Neutrophil (primary cell): ENCODE data around the gene DIS3L2.
"Not testable (repeated sequence)": the region's sequence is repeated elsewhere in the genome, so short reads cannot be mapped to it uniquely, and the experiment has no call there.

Experiments
- H3K27ac ChIP-seq: fragments of 200-600 bp; sonication (generic); 2 replicates; pipeline ENCODE4 v1.5.1; 2016; ENCODE audit warnings: mild to moderate bottlenecking, moderate library complexity
- H3K27me3 ChIP-seq: fragments of 200-600 bp; sonication (generic); 2 replicates; pipeline ENCODE4 v1.6.0; 2016; ENCODE audit warnings: mild to moderate bottlenecking
- H3K36me3 ChIP-seq: fragments of 200-600 bp; sonication (generic); 2 replicates; pipeline ENCODE4 v1.5.1; 2017
- H3K4me1 ChIP-seq, 2 experiments: fragments of 200-600 bp in 1 of 2; sonication (generic) in 1 of 2; 1 replicate in 1 of 2; 2 replicates in 1 of 2; pipeline versions ENCODE4 v1.5.1 to v1.6.1; 2013 to 2016; ENCODE audit warnings: low read depth in 1 of 2, low read length in 1 of 2, mild to moderate bottlenecking in 1 of 2, moderate library complexity in 1 of 2; ENCODE audit not compliant: control insufficient read depth in 1 of 2, insufficient read depth in 1 of 2
- H3K4me3 ChIP-seq, 2 experiments: fragments of 200-600 bp in 1 of 2; sonication (generic) in 1 of 2; 1 replicate in 1 of 2; 2 replicates in 1 of 2; pipeline ENCODE4 v1.5.1; 2013 to 2016; ENCODE audit warnings: low read depth in 1 of 2, low read length in 1 of 2, mild to moderate bottlenecking in 1 of 2, moderate library complexity in 1 of 2
- H3K9me3 ChIP-seq: fragments of 200-600 bp; sonication (generic); 2 replicates; pipeline ENCODE4 v1.5.1; 2016
- CTCF ChIP-seq: fragments of 200-600 bp; sonication (generic); IDR thresholded peaks from 2 replicates; pipeline ENCODE4 v1.5.1; 2016; ENCODE audit warnings: antibody characterized with exemption

The DIS3L2 gene

GRCh38 chr2:232308986-232309385 lies 347.5 kb downstream of the DIS3L2 start:
- no peak for TF ChIP-seq CTCF
- H3K36me3 ChIP-seq: no peaks in the 10 kb centered on the region
- H3K9me3 ChIP-seq: no peaks in the 10 kb centered on the region
- no peak overlapping the region for H3K4me3 ChIP-seq
- H3K27ac ChIP-seq: no peak overlapping the region
- H3K27me3 ChIP-seq: no peaks in the 10 kb centered on the region
- peaks cover 10 to 12% of the 10 kb centered on the region in 2 experiments for H3K4me1 ChIP-seq

DNA sequence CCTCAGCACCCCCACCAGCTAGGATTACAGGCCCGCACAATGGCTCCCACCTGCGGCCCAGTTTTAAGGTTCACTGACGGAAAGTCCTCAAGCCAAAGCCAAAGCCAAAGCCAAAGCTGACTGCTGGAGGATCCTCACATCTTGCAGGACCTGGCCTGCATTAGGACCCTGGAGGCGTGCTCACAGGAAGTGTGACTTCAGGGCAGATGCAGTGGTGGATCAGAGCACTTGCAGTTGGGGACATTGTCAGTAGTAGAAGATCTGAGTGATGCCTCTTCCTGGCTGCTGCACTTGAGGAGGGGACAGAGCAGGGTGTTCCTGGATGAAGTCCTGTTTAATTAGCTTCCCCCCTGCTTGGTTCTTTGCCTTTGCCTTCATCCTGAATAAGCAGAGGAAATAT lies 348.1 kb downstream of the DIS3L2 start:
- Histone ChIP-seq H3K4me3 (no peak overlapping the region), H3K4me1 (peaks cover 16 to 18% of the 10 kb centered on the region in 2 experiments), H3K27ac (no peak overlapping the region), H3K9me3 (no peaks in the 10 kb centered on the region), H3K36me3 (no peaks in the 10 kb centered on the region), H3K27me3 (no peaks in the 10 kb centered on the region)
- TF ChIP-seq CTCF: no peak

- Histone ChIP-seq H3K27ac (no peak overlapping the region), H3K9me3 (no peaks in the 10 kb centered on the region), H3K4me3 (no peak overlapping the region), H3K4me1 (peaks cover 21 to 23% of the 10 kb centered on the region in 2 experiments), H3K36me3 (no peaks in the 10 kb centered on the region), H3K27me3 (no peaks in the 10 kb centered on the region)
- TF ChIP-seq CTCF: no peak
These were observed 348.6 kb downstream of the DIS3L2 start for GRCh38 chr2:232310121-232310520.

DNA sequence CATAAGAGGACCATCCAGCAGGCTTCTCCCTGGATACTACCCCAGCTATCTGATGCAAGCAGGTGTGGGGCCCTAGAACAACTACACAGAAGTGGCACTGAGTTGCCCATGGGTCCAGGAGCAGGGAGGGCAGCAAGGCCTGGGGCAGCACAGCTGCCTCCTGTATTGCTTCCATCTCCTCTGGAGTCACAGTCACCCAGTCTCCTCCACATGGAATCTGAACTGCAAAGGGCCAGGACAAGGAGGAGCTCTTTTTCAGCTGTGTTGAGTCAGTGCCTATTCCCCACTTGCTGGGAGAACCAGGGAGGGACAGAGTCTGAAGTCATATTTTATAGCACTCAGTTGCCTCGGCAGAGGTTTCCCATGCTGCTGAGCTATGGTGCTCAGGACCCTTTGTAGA lies 349.2 kb downstream of the DIS3L2 start:
- Histone ChIP-seq H3K36me3 (no peaks in the 10 kb centered on the region), H3K4me3 (no peak overlapping the region), H3K27me3 (no peaks in the 10 kb centered on the region), H3K4me1 (peaks cover 26 to 29% of the 10 kb centered on the region in 2 experiments), H3K9me3 (no peaks in the 10 kb centered on the region), H3K27ac (no peak overlapping the region)
- TF ChIP-seq CTCF: no peak

GRCh38 chr2:232313645-232314044 lies 352.1 kb downstream of the DIS3L2 start:
- H3K9me3 ChIP-seq, H3K4me3 ChIP-seq, H3K36me3 ChIP-seq, H3K27me3 ChIP-seq: not testable (repeated sequence)
- Histone ChIP-seq H3K27ac (peak overlapping the region; percentile 97), H3K4me1 (peaks cover 44 to 56% of the 10 kb centered on the region in 2 experiments)

DNA sequence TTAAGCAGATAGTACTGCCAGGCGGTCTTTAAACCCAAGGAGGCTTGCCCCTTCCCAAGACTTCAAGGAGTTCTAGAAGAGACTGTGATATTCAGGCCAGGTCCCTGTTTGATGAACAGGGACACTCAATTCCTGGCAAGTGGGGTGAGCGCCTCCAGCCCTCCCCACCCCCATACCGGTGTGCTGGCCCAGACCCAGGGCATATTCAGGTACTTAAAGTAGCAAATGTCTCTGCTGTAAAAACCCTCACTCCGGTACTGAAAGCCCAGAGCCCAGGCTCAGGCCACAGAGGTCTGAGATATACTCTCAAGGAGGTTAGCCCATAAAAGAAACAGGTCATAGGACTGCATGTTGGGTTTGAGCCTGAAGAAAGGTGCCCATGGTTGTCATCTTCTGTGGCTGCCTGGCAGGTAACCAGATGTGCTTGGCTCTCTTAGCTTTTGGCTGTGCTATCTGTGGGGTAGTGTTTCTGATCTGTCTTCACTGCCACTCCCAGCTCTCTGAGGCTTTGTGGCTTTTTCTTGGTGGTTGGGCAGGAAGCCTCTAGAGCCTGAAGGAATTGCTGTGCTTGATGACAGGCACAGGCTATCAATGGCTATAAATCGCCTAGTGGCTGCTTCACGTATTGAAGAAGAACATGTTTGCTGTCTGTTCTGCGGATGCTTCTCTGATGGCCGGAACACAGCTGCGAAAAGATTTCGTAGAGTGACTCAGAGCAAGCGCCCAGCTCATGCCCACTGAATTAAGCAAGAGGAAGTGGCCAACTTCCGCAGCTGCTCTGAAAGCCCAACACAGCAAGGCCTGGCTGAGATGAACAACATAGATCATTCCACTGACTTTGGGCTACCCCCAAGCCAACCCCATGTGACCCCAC lies 353.8 kb downstream of the DIS3L2 start:
- H3K9me3 ChIP-seq: no peaks in the 10 kb centered on the region
- no peaks in the 10 kb centered on the region for H3K27me3 ChIP-seq
- no peaks in the 10 kb centered on the region for H3K36me3 ChIP-seq
- peak overlapping the region; percentile 39 to 47 for H3K4me3 ChIP-seq
- peak; percentile 85 for TF ChIP-seq CTCF
- peaks cover 44 to 71% of the 10 kb centered on the region in 2 experiments for H3K4me1 ChIP-seq
- peak overlapping the region; percentile 97 for H3K27ac ChIP-seq
